Activated naive CD4-positive, alpha-beta T cell (primary cell): ENCODE results near the gene ARHGAP5.

Experiments
- DNase-seq, 4 experiments: peaks; one replicate each; lab custom pipeline; 2025; lab: John Stamatoyannopoulos, UW

Gene ARHGAP5

GRCh38 chr14:32185097-32185496 lies 108.0 kb downstream of the ARHGAP5 start:
- no peak for DNase-seq

GRCh38 chr14:32186248-32186647 lies 109.1 kb downstream of the ARHGAP5 start:
- no peak for DNase-seq

DNA sequence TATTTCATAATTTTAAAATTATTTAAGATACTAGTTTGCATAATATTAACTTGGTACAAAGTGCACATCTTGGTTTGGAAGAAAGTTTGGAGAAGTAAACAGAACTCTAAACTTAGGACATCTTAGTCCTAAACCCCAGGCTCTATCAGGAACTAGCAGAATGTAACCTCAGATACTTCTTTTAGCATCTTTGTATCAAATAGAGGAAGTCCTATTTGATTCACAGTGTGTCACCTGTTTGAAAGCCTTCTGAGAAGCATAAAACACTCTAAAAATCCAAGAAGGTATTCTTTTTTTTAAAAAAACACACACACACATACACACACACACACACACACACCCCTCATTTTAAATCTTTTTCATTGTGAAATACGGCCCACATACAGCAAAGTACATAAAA lies 112.7 kb downstream of the ARHGAP5 start:
- no peak for DNase-seq

DNA sequence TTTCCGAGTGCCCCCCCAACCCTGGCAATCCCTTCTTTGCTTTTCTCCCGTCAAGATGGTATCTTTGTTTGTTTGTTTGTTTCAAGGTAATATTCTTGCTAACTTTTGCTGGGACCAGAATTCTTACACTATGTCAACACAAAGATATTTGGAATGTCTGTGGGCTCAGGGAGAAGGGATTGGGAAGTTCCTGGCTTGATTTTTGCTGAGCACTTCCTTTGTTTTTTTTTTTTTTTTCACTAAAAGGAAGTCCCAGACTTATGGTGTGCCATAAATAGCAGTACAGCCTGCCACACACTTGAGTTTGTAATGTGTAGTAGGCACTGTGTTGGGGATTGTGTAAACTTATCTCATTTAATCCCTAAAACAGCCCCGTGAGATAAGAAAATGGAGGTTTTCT lies 113.6 kb downstream of the ARHGAP5 start:
- no peak for DNase-seq

DNA sequence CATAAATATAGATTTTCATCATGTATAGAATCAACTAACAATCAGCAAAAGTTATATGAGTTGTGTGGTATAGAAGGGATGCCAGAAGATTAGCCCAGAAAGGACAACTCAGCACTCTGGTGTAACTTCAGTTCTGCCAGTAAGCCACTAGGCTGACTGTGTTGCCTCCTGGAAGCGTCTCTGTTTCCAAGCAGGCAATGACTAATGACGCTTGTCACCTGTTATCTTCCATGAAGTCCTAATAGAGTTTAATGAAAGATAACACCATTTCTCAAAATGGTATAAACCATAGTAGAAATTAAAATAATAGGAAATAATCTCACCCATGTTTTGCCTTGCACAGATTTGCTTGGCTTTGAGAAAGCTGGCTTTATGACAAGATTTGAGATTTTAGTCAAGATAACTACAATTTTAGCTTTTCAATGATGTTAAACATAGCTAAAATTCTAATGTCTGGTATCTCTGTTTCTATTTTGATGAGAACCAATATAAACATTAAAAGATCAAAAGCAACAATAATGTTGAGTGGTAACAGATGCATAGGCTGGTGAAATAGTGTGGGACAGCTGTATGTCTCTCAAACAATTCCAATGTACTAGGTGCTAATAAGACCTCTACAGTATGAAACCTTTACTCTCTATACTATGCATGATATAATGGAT lies 115.7 kb downstream of the ARHGAP5 start:
- DNase-seq = no peak

- no peak for DNase-seq
Observed at GRCh38 chr14:32193532-32193931, 116.4 kb downstream of the ARHGAP5 start.

- no peak for DNase-seq
Observed at GRCh38 chr14:32195636-32196035, 118.5 kb downstream of the ARHGAP5 start.

GRCh38 chr14:32197919-32198318 lies 120.8 kb downstream of the ARHGAP5 start:
- DNase-seq = no peak

DNA sequence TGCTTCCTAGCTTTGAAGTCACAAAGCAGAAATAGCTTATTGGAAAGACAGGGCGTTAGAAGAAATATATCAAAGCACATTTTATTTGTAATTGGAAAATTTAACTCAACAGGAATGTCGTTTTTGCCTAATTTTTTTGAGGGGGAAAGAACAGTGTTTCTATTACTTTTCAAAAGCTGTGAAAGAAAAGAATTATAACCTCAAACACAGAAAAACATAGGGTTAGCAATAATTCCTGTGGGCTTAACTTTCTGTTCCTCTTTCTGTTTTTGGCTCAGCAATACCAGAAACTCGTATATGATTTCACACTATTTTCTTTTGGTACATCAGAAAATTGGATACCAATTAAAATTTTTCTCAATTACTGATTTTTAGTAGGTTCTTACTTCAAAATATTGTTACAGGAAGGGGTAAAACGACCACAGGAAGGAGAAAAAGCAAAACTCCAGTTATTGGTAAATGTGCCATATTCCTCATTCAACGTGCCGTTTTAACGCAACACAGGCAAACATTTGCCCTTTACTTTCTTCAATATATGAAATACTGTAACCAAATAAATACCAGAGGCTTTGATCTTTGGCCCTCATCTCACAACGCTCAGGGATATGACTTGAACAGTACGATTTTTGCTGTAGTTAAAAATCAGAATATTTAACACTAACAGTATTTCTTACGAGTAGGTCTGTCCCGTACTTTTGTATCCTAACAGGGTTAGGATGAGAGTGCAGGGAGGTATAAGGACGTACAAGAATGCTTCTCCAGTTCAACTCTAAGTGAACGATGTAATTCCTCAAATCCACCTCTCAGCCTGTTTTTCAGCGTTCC lies 123.5 kb downstream of the ARHGAP5 start:
- DNase-seq = no peak

GRCh38 chr14:32201193-32201815 lies 124.2 kb downstream of the ARHGAP5 start:
- peak; percentile 22 to 56 (median 37) for DNase-seq

- peak in 3 of 4 experiments; percentile 11 to 37 (median 15) for DNase-seq
Observed at GRCh38 chr14:32201816-32202490, 124.8 kb downstream of the ARHGAP5 start, which contains the start of gene RNU6-7. Gene RNU6-7, plus strand, starts transcription at chr14:32202045.

- no peak for DNase-seq
Observed at GRCh38 chr14:32202491-32202997, 125.4 kb downstream of the ARHGAP5 start.

DNA sequence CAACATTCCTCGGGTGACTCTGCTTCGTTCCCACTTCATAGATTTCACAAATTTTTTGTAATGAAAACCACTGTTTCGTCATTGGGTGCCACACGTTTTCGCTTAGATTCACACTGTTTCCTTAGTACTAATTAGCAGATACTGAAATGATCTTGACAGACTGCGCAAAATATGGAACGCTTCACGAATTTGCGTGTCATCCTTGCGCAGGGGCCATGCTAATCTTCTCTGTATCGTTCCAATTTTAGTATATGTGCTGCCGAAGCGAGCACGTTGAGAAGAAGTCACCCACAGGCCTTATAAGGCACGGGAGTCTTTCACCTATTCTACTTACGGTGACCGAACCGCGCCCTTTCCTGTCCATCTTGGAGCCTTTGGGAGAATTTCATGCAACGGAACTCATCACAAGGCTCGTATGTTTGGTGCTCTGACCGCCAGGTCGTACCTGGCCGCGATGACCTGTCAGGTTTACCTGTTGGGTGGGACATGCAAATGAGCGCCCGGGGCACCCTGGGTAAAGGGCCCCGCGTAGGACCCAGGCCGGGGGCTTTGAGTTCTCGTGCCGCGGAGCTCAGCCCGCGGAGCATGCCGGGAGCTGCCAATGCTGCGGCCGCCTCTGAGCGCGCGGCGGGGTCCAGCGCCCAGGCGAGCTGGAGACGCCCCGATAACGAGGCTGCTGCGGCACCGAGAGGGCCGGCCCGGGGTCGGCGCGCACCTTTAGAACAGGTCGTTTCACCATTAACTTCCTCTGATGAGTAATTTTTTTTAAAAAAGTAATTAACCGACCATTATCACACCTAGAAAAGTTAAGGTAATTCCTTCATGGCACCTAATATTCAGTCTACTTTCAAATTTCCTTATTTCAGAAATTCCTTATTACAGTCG lies 126.1 kb downstream of the ARHGAP5 start, which contains the start of gene RNU6-8:
TSS of gene RNU6-8 (minus strand) at position 272 of the 885 bp plus-strand sequence.
- peak; percentile 69 to 85 (median 80) for DNase-seq

GRCh38 chr14:32203928-32204357 lies 126.8 kb downstream of the ARHGAP5 start:
- peak in 1 of 4 experiments; percentile 2 for DNase-seq

GRCh38 chr14:32205554-32205953 lies 128.4 kb downstream of the ARHGAP5 start:
- DNase-seq = no peak

DNA sequence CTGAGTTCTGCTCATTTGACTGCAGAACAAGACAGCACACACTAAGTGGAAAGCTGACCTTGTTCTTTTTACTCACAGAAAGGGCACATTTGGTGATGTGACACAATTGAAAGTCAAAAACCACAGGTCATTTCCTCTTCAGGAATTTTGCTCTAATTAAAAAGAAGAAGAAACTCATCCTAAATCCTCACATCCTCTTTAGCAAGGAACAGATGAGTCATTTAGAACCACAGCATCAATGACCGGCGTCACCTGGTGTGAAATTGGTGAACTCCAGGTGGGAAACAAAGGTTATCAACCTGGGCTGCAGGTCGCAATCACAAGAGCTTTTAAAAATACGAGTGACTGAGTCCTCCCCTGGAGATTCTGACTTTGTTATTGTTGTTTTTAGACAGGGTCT lies 128.9 kb downstream of the ARHGAP5 start:
- no peak for DNase-seq

DNA sequence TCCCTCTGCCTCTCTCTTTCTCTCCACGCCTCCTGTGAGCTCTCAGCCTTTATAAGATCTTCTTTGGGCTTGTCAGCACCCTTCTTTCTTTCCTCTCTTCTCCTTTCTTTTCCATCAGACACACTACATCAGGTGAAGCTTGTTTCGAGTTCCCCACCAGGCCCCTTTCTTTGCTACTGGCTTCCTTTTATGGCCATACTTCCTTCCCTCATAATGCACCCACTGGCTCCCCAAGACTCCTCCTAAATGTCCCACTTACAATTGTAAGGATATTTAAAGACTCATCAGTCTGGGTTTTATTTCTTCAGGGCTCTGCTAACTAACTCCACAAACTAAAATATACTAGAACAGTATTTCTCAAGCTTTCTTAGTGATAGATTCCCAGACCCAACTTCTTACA lies 129.4 kb downstream of the ARHGAP5 start:
- no peak for DNase-seq

DNA sequence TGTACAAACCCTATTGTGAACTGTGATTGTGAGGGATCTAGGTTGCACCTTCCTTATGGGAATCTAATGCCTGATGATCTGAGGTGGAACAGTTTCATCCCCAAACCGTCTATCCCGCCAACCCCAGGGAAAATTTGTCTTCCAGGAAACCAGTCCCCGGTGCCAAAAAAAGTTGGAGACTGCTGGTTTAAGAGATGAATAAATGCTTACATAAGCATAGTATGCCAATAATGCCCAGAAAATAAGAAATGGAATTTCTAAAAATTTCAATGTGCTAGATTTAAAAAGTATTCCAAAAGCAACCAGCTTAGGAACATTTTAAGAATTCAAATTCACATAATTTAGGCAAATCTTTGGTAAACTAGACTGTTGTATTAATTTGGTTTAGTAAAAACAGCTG lies 131.4 kb downstream of the ARHGAP5 start:
- no peak for DNase-seq
